HUES64 (cell line): ENCODE data around the gene EYS.
"Not testable (repeated sequence)": the region's sequence is repeated elsewhere in the genome, so short reads cannot be mapped to it uniquely, and the experiment has no call there.

Experiments
- H3K27ac ChIP-seq: 2 replicates; pipeline ENCODE4 v1.7.0; 2013; ENCODE audit warnings: low read depth, low read length, inconsistent platforms
- H3K27me3 ChIP-seq: 2 replicates; pipeline ENCODE4 v1.6.1; 2013; ENCODE audit warnings: mild to moderate bottlenecking, low read length; ENCODE audit not compliant: insufficient read depth
- H3K36me3 ChIP-seq: 2 replicates; pipeline ENCODE4 v1.6.1; 2013; ENCODE audit warnings: mild to moderate bottlenecking, low read length; ENCODE audit not compliant: insufficient read depth
- H3K4me1 ChIP-seq: 2 replicates; pipeline ENCODE4 v1.6.1; 2013; ENCODE audit warnings: mild to moderate bottlenecking, low read length, moderate library complexity; ENCODE audit not compliant: insufficient read depth
- H3K4me3 ChIP-seq: 2 replicates; pipeline ENCODE4 v1.5.1; 2013; ENCODE audit warnings: mild to moderate bottlenecking, low read length, moderate library complexity
- H3K9ac ChIP-seq: 2 replicates; pipeline ENCODE4 v1.6.1; 2013; ENCODE audit warnings: mild to moderate bottlenecking, low read depth, low read length
- H3K9me3 ChIP-seq: 2 replicates; pipeline ENCODE4 v1.6.1; 2013; ENCODE audit warnings: low read depth, low read length; ENCODE audit not compliant: insufficient read depth
- WGBS: fragments of 150-250, 120-280 bp; methylation state at CpG from one replicate; pipeline ENCODE4 v1.1.7; 2013; ENCODE audit warnings: missing lambda C conversion rate; 5-methylcytosine and 5-hydroxymethylcytosine counted together

EYS gene

GRCh38 chr6:63805808-63806572 is 1901.0 kb downstream of the EYS start:
- no peak overlapping the region for H3K27ac ChIP-seq
- H3K9ac ChIP-seq = no peak overlapping the region
- H3K9me3 ChIP-seq = no peaks in the 10 kb centered on the region
- no peak overlapping the region for H3K4me3 ChIP-seq
- no peaks in the 10 kb centered on the region for H3K27me3 ChIP-seq
- WGBS = 68% methylated on average over 4 of the region's 5 CpGs
- H3K4me1 ChIP-seq = peaks cover 9% of the 10 kb centered on the region; the same call in 1 of the 2 replicates
- no peaks in the 10 kb centered on the region for H3K36me3 ChIP-seq

GRCh38 chr6:63805345-63805744 is 1901.7 kb downstream of the EYS start:
- WGBS = no CpG with 5 or more reads among the region's 3 CpGs
- Histone ChIP-seq H3K4me1 (peaks cover 9% of the 10 kb centered on the region; the same call in 1 of the 2 replicates), H3K9ac (no peak overlapping the region), H3K36me3 (no peaks in the 10 kb centered on the region), H3K9me3 (no peaks in the 10 kb centered on the region), H3K27me3 (no peaks in the 10 kb centered on the region), H3K27ac (no peak overlapping the region), H3K4me3 (no peak overlapping the region)

- H3K9ac ChIP-seq = no peak overlapping the region
- no peaks in the 10 kb centered on the region for H3K36me3 ChIP-seq
- H3K4me1 ChIP-seq = peaks cover 9% of the 10 kb centered on the region; the same call in 1 of the 2 replicates
- H3K9me3 ChIP-seq = no peaks in the 10 kb centered on the region
- no peak overlapping the region for H3K4me3 ChIP-seq
- no peaks in the 10 kb centered on the region for H3K27me3 ChIP-seq
- no peak overlapping the region for H3K27ac ChIP-seq
These were observed 1902.6 kb downstream of the EYS start for GRCh38 chr6:63804381-63804956.

GRCh38 chr6:63803371-63803770 is 1903.7 kb downstream of the EYS start:
- no peak overlapping the region for H3K27ac ChIP-seq
- no peak overlapping the region for H3K9ac ChIP-seq
- no peaks in the 10 kb centered on the region for H3K27me3 ChIP-seq
- peaks cover 9% of the 10 kb centered on the region; the same call in 1 of the 2 replicates for H3K4me1 ChIP-seq
- H3K9me3 ChIP-seq = no peaks in the 10 kb centered on the region
- 88% methylated on average over 2 of the region's 2 CpGs for WGBS
- no peak overlapping the region for H3K4me3 ChIP-seq
- no peaks in the 10 kb centered on the region for H3K36me3 ChIP-seq

- peaks cover 9% of the 10 kb centered on the region; the same call in 1 of the 2 replicates for H3K4me1 ChIP-seq
- H3K9me3 ChIP-seq = no peaks in the 10 kb centered on the region
- H3K36me3 ChIP-seq = no peaks in the 10 kb centered on the region
- no peaks in the 10 kb centered on the region for H3K27me3 ChIP-seq
- H3K4me3 ChIP-seq = no peak overlapping the region
- H3K9ac ChIP-seq = no peak overlapping the region
- no peak overlapping the region for H3K27ac ChIP-seq
- 96% methylated on average over 1 of the region's 2 CpGs for WGBS
These were observed 1904.3 kb downstream of the EYS start for GRCh38 chr6:63802606-63803206.

- not testable (repeated sequence) for H3K4me3 ChIP-seq, H3K27ac ChIP-seq, H3K9ac ChIP-seq, H3K4me1 ChIP-seq, H3K27me3 ChIP-seq, H3K36me3 ChIP-seq, H3K9me3 ChIP-seq
- 94% methylated on average over 7 of the region's 7 CpGs for WGBS
These were observed 1906.6 kb downstream of the EYS start for GRCh38 chr6:63800386-63800785.

- Histone ChIP-seq H3K36me3 (no peaks in the 10 kb centered on the region), H3K4me1 (no peaks in the 10 kb centered on the region), H3K27ac (no peak overlapping the region), H3K9ac (no peak overlapping the region), H3K27me3 (no peaks in the 10 kb centered on the region), H3K9me3 (no peaks in the 10 kb centered on the region), H3K4me3 (no peak overlapping the region)
- WGBS = 93% methylated on average over 9 of the region's 9 CpGs
These were observed 1907.2 kb downstream of the EYS start for GRCh38 chr6:63799813-63800212.

GRCh38 chr6:63799313-63799712 is 1907.7 kb downstream of the EYS start:
- WGBS = 94% methylated on average over 1 of the region's 1 CpG
- H3K27me3 ChIP-seq = no peaks in the 10 kb centered on the region
- H3K27ac ChIP-seq = no peak overlapping the region
- H3K4me1 ChIP-seq = no peaks in the 10 kb centered on the region
- H3K4me3 ChIP-seq = no peak overlapping the region
- no peaks in the 10 kb centered on the region for H3K9me3 ChIP-seq
- no peaks in the 10 kb centered on the region for H3K36me3 ChIP-seq
- no peak overlapping the region for H3K9ac ChIP-seq

- H3K4me3 ChIP-seq = no peak overlapping the region
- H3K9ac ChIP-seq = no peak overlapping the region
- H3K27ac ChIP-seq = no peak overlapping the region
- H3K36me3 ChIP-seq = no peaks in the 10 kb centered on the region
- H3K27me3 ChIP-seq = no peaks in the 10 kb centered on the region
- no peaks in the 10 kb centered on the region for H3K4me1 ChIP-seq
- no peaks in the 10 kb centered on the region for H3K9me3 ChIP-seq
These were observed 1908.6 kb downstream of the EYS start for GRCh38 chr6:63798378-63798777.

- Histone ChIP-seq H3K9ac (no peak overlapping the region), H3K9me3 (no peaks in the 10 kb centered on the region), H3K36me3 (no peaks in the 10 kb centered on the region), H3K4me3 (no peak overlapping the region), H3K27me3 (no peaks in the 10 kb centered on the region), H3K4me1 (no peaks in the 10 kb centered on the region), H3K27ac (no peak overlapping the region)
These were observed 1909.3 kb downstream of the EYS start for GRCh38 chr6:63797721-63798120.

GRCh38 chr6:63795826-63796225 is 1911.2 kb downstream of the EYS start:
- 93% methylated on average over 3 of the region's 3 CpGs for WGBS
- no peak overlapping the region for H3K27ac ChIP-seq

More at GRCh38 chr6:63795826-63796225, 1911.2 kb downstream of the EYS start:
- no peak overlapping the region for H3K4me3 ChIP-seq
- no peaks in the 10 kb centered on the region for H3K36me3 ChIP-seq
- H3K9me3 ChIP-seq = no peaks in the 10 kb centered on the region
- H3K27me3 ChIP-seq = no peaks in the 10 kb centered on the region
- no peak overlapping the region for H3K9ac ChIP-seq
- H3K4me1 ChIP-seq = no peaks in the 10 kb centered on the region
